ENCODE data around the gene PPP1R3F.

The PPP1R3F gene

GRCh38 chrX:49287665-49288064 is 18.1 kb downstream of the PPP1R3F start:
- H3F3A ChIP-seq (ENCODE audit: insufficient read depth, low read length): no peaks in the 10 kb centered on the region
- no peaks in the 10 kb centered on the region for H4K20me1 ChIP-seq (ENCODE audit: insufficient read depth, low read length)
- H3K4me3 ChIP-seq (ENCODE audit: low read length): no peak overlapping the region
- H3K36me3 ChIP-seq (replicated peaks; ENCODE audit: insufficient read depth, low read length): no peaks in the 10 kb centered on the region
- H3K9me3 ChIP-seq (replicated peaks; ENCODE audit: insufficient read depth, low read length): no peaks in the 10 kb centered on the region
- H3K9me2 ChIP-seq (replicated peaks; ENCODE audit: insufficient read depth, low read length): no peaks in the 10 kb centered on the region
- no peaks in the 10 kb centered on the region for H3K79me2 ChIP-seq (ENCODE audit: low read length)
- no peak overlapping the region for H3K9ac ChIP-seq (ENCODE audit: low read length)
- H3K27ac ChIP-seq (ENCODE audit: low read length): no peak overlapping the region
- no peak for TF ChIP-seq EZH2 (optimal IDR thresholded peaks at IDR 0.05; ENCODE audit: low read depth, low read length)
- TF ChIP-seq CTCF (IDR thresholded peaks at IDR 0.05; ENCODE audit: low read length): no peak
- no peak for TF ChIP-seq EZH2phosphoT487 (IDR thresholded peaks at IDR 0.05; ENCODE audit: low read length)
- H3K4me1 ChIP-seq (ENCODE audit: low read length): no peaks in the 10 kb centered on the region
- H3K4me2 ChIP-seq (ENCODE audit: low read depth, low read length): no peak overlapping the region
- no peak for DNase-seq
- no peak overlapping the region for H2AFZ ChIP-seq (ENCODE audit: low read length)
- no peaks in the 10 kb centered on the region for H3K27me3 ChIP-seq (replicated peaks; ENCODE audit: insufficient read depth, low read length)

- Histone ChIP-seq H3K36me3 (replicated peaks; ENCODE audit: insufficient read depth, low read length) (no peaks in the 10 kb centered on the region), H2AFZ (ENCODE audit: low read length) (no peak overlapping the region), H3K4me2 (ENCODE audit: low read depth, low read length) (no peak overlapping the region), H3K9ac (ENCODE audit: low read length) (no peak overlapping the region), H3K9me2 (replicated peaks; ENCODE audit: insufficient read depth, low read length) (no peaks in the 10 kb centered on the region), H3K4me3 (ENCODE audit: low read length) (no peak overlapping the region), H3K27me3 (replicated peaks; ENCODE audit: insufficient read depth, low read length) (no peaks in the 10 kb centered on the region), H3K27ac (ENCODE audit: low read length) (no peak overlapping the region), H4K20me1 (ENCODE audit: insufficient read depth, low read length) (no peaks in the 10 kb centered on the region), H3F3A (ENCODE audit: insufficient read depth, low read length) (no peaks in the 10 kb centered on the region), H3K79me2 (ENCODE audit: low read length) (no peaks in the 10 kb centered on the region), H3K4me1 (ENCODE audit: low read length) (no peaks in the 10 kb centered on the region), H3K9me3 (replicated peaks; ENCODE audit: insufficient read depth, low read length) (no peaks in the 10 kb centered on the region)
- TF ChIP-seq EZH2phosphoT487 (IDR thresholded peaks at IDR 0.05; ENCODE audit: low read length): no peak
- no peak for TF ChIP-seq EZH2 (optimal IDR thresholded peaks at IDR 0.05; ENCODE audit: low read depth, low read length)
- TF ChIP-seq CTCF (IDR thresholded peaks at IDR 0.05; ENCODE audit: low read length): no peak
- DNase-seq: no peak
Observed at GRCh38 chrX:49290215-49290614, 20.6 kb downstream of the PPP1R3F start.

- no peak overlapping the region for H3K27ac ChIP-seq (ENCODE audit: low read length)
- H3K9ac ChIP-seq (ENCODE audit: low read length): no peak overlapping the region
- H4K20me1 ChIP-seq (ENCODE audit: insufficient read depth, low read length): no peaks in the 10 kb centered on the region
- H3K4me2 ChIP-seq (ENCODE audit: low read depth, low read length): no peak overlapping the region
- no peaks in the 10 kb centered on the region for H3F3A ChIP-seq (ENCODE audit: insufficient read depth, low read length)
- no peaks in the 10 kb centered on the region for H3K27me3 ChIP-seq (replicated peaks; ENCODE audit: insufficient read depth, low read length)
- no peaks in the 10 kb centered on the region for H3K4me1 ChIP-seq (ENCODE audit: low read length)
- no peak overlapping the region for H2AFZ ChIP-seq (ENCODE audit: low read length)
- H3K79me2 ChIP-seq (ENCODE audit: low read length): no peaks in the 10 kb centered on the region
- no peaks in the 10 kb centered on the region for H3K9me3 ChIP-seq (replicated peaks; ENCODE audit: insufficient read depth, low read length)
- no peaks in the 10 kb centered on the region for H3K36me3 ChIP-seq (replicated peaks; ENCODE audit: insufficient read depth, low read length)
- H3K9me2 ChIP-seq (replicated peaks; ENCODE audit: insufficient read depth, low read length): no peaks in the 10 kb centered on the region
- peak; percentile 15 for DNase-seq
- TF ChIP-seq EZH2 (optimal IDR thresholded peaks at IDR 0.05; ENCODE audit: low read depth, low read length) (no peak), CTCF (IDR thresholded peaks at IDR 0.05; ENCODE audit: low read length) (peak; percentile 45), EZH2phosphoT487 (IDR thresholded peaks at IDR 0.05; ENCODE audit: low read length) (no peak)
- H3K4me3 ChIP-seq (ENCODE audit: low read length): no peak overlapping the region
Observed at GRCh38 chrX:49291615-49292337, 22.2 kb downstream of the PPP1R3F start.
